Loucy (cell line): ENCODE data around the gene ERICH6B.

ENCODE experiments used
- H2AFZ ChIP-seq: fragments of 200-600 bp; sonication (generic); 2 replicates; pipeline ENCODE4 v1.6.0; 2016; ENCODE audit warnings: antibody characterized with exemption, mild to moderate bottlenecking, low read length, moderate library complexity
- H3F3A ChIP-seq: fragments of 200-600 bp; 2 replicates; pipeline ENCODE4 v1.6.0; 2016; ENCODE audit warnings: antibody characterized with exemption, low read depth, mild to moderate bottlenecking
- H3K27me3 ChIP-seq: fragments of 200-600 bp; sonication (generic); 2 replicates; pipeline ENCODE4 v1.6.1; 2014; ENCODE audit warnings: low read length, mild to moderate bottlenecking; ENCODE audit not compliant: insufficient read depth, poor library complexity, severe bottlenecking
- H3K36me3 ChIP-seq: fragments of 200-600 bp; sonication (generic); 2 replicates; pipeline ENCODE4 v1.6.1; 2016; ENCODE audit warnings: low read length; ENCODE audit not compliant: insufficient read depth
- H3K4me1 ChIP-seq: fragments of 200-600 bp; sonication (generic); 2 replicates; pipeline ENCODE4 v1.5.1; 2014; ENCODE audit warnings: low read length, mild to moderate bottlenecking; ENCODE audit not compliant: insufficient read depth, poor library complexity, severe bottlenecking
- H3K4me2 ChIP-seq: fragments of 200-600 bp; sonication (generic); 2 replicates; pipeline ENCODE4 v1.6.0; 2014; ENCODE audit warnings: antibody characterized with exemption, low read length, low read depth, mild to moderate bottlenecking; ENCODE audit not compliant: poor library complexity, severe bottlenecking
- H3K4me3 ChIP-seq: fragments of 200-600 bp; sonication (generic); 2 replicates; pipeline ENCODE4 v1.5.1; 2014; ENCODE audit warnings: low read length, mild to moderate bottlenecking, mixed read lengths; ENCODE audit not compliant: poor library complexity, severe bottlenecking
- H3K79me2 ChIP-seq: fragments of 200-600 bp; sonication (generic); 2 replicates; pipeline ENCODE4 v1.6.1; 2014; ENCODE audit warnings: low read length; ENCODE audit not compliant: insufficient read depth
- H3K9ac ChIP-seq: fragments of 200-600 bp; sonication (generic); 2 replicates; pipeline ENCODE4 v1.6.0; 2014; ENCODE audit warnings: mild to moderate bottlenecking, low read depth, low read length, moderate library complexity; ENCODE audit not compliant: poor library complexity, severe bottlenecking
- H3K9me2 ChIP-seq: fragments of 200-600 bp; sonication (generic); replicated peaks from 2 replicates; pipeline ENCODE4 v1.6.1; 2016; ENCODE audit warnings: low read depth, low read length, mixed read lengths
- H3K9me3 ChIP-seq: fragments of 200-600 bp; sonication (generic); 2 replicates; pipeline ENCODE4 v1.6.1; 2014; ENCODE audit warnings: mild to moderate bottlenecking, antibody characterized with exemption, low read length, low read depth; ENCODE audit not compliant: insufficient read depth
- H4K20me1 ChIP-seq: fragments of 200-600 bp; sonication (generic); 2 replicates; pipeline ENCODE4 v1.6.0; 2014; ENCODE audit warnings: antibody characterized with exemption, low read length, mild to moderate bottlenecking; ENCODE audit not compliant: insufficient read depth, poor library complexity, severe bottlenecking
- EZH2phosphoT487 ChIP-seq: fragments of 200-600 bp; IDR thresholded peaks from 2 replicates; pipeline ENCODE4 v1.6.1; 2018; ENCODE audit warnings: antibody characterized with exemption, mild to moderate bottlenecking, moderate library complexity, borderline replicate concordance
- TF ChIP-seq, protein P1 (sequence below): fragments of 200-600 bp; sonication (generic); conservative IDR thresholded peaks from 2 replicates; pipeline ENCODE4 v1.5.1; 2014; ENCODE audit warnings: mild to moderate bottlenecking, antibody characterized with exemption, low read length

The ERICH6B gene

GRCh38 chr13:45542391-45542790, 73.1 kb downstream of the ERICH6B start:
- no peak overlapping the region for H3K9ac ChIP-seq
- H3K4me2 ChIP-seq, result no peak overlapping the region
- H4K20me1 ChIP-seq, result no peaks in the 10 kb centered on the region

GRCh38 chr13:45541806-45542205, 73.7 kb downstream of the ERICH6B start:
- H3K9me2 ChIP-seq, result no peaks in the 10 kb centered on the region
- H3K9me3 ChIP-seq, result no peaks in the 10 kb centered on the region
- no peaks in the 10 kb centered on the region for H3K79me2 ChIP-seq
- no peaks in the 10 kb centered on the region for H3K27me3 ChIP-seq
- H3K9ac ChIP-seq, result no peak overlapping the region
- no peaks in the 10 kb centered on the region for H3K36me3 ChIP-seq
- no peaks in the 10 kb centered on the region for H3F3A ChIP-seq
- no peak overlapping the region for H3K4me2 ChIP-seq
- H3K4me3 ChIP-seq, result no peak overlapping the region
- H4K20me1 ChIP-seq, result no peaks in the 10 kb centered on the region
- H2AFZ ChIP-seq, result no peak overlapping the region
- TF ChIP-seq, protein P1, sequence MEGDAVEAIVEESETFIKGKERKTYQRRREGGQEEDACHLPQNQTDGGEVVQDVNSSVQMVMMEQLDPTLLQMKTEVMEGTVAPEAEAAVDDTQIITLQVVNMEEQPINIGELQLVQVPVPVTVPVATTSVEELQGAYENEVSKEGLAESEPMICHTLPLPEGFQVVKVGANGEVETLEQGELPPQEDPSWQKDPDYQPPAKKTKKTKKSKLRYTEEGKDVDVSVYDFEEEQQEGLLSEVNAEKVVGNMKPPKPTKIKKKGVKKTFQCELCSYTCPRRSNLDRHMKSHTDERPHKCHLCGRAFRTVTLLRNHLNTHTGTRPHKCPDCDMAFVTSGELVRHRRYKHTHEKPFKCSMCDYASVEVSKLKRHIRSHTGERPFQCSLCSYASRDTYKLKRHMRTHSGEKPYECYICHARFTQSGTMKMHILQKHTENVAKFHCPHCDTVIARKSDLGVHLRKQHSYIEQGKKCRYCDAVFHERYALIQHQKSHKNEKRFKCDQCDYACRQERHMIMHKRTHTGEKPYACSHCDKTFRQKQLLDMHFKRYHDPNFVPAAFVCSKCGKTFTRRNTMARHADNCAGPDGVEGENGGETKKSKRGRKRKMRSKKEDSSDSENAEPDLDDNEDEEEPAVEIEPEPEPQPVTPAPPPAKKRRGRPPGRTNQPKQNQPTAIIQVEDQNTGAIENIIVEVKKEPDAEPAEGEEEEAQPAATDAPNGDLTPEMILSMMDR, result no peak
- no peak for TF ChIP-seq EZH2phosphoT487
- H3K4me1 ChIP-seq, result no peaks in the 10 kb centered on the region

More at GRCh38 chr13:45542391-45542790, 73.1 kb downstream of the ERICH6B start:
- Histone ChIP-seq H3K4me1 (no peaks in the 10 kb centered on the region), H3K36me3 (no peaks in the 10 kb centered on the region), H2AFZ (no peak overlapping the region), H3K79me2 (no peaks in the 10 kb centered on the region), H3K27me3 (no peaks in the 10 kb centered on the region), H3F3A (no peaks in the 10 kb centered on the region), H3K9me2 (no peaks in the 10 kb centered on the region), H3K9me3 (no peaks in the 10 kb centered on the region), H3K4me3 (no peak overlapping the region)
- TF ChIP-seq EZH2phosphoT487, result no peak
- TF ChIP-seq, protein P1, result no peak

DNA sequence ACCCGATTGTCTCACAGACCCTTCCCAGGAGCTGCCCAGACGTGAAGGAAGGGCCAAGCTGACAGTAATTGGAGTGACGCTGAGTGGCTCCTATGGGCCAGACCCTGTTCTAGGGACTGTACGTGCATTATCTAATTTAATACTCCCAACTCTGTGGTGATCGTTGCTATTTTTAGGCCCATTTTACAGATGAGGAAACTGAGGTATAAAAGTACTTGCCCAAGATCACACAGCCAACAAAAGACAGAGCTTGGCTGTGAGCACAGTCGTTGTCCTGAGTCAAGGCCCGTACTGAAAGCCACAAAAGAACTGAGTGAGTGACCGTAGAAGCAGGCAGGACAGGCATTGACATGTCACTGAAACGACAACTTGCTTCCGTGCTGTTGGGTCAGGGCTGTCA, 74.7 kb downstream of the ERICH6B start:
- Histone ChIP-seq H3K9me3 (no peaks in the 10 kb centered on the region), H3K27me3 (no peaks in the 10 kb centered on the region), H2AFZ (no peak overlapping the region), H3F3A (no peaks in the 10 kb centered on the region), H3K4me1 (no peaks in the 10 kb centered on the region), H3K4me3 (no peak overlapping the region), H3K79me2 (no peaks in the 10 kb centered on the region), H3K9ac (no peak overlapping the region), H3K4me2 (no peak overlapping the region), H4K20me1 (no peaks in the 10 kb centered on the region), H3K9me2 (no peaks in the 10 kb centered on the region), H3K36me3 (peaks cover 3% of the 10 kb centered on the region; the same call in 1 of the 2 replicates)
- TF ChIP-seq, protein P1, result no peak
- TF ChIP-seq EZH2phosphoT487, result no peak
